Muscle layer of duodenum (tissue), 2 donors: Measurements from ENCODE around the gene TIAM1.
A peak's percentile ranks its signal among the peaks of the same experiment; 100 is the strongest.

Experiments
- H3K27ac ChIP-seq: one replicate; pipeline ENCODE4 v1.7.0; 2013; ENCODE audit warnings: mild to moderate bottlenecking, low read length
- H3K27me3 ChIP-seq: one replicate; pipeline ENCODE4 v1.7.0; 2013; ENCODE audit warnings: low read depth, mild to moderate bottlenecking, control low read depth, low read length
- H3K36me3 ChIP-seq, 2 donors: one replicate each; pipeline ENCODE4 v1.7.0; 2013; ENCODE audit warnings: low read length in 2 of 2, control low read depth in 1 of 2, mild to moderate bottlenecking in 1 of 2; ENCODE audit not compliant: insufficient read depth in 2 of 2, control insufficient read depth in 1 of 2
- H3K4me1 ChIP-seq, 2 donors: one replicate each; pipeline ENCODE4 v1.7.0; 2013; ENCODE audit warnings: low read length in 2 of 2, mild to moderate bottlenecking in 2 of 2, control low read depth in 1 of 2, moderate library complexity in 1 of 2; ENCODE audit not compliant: insufficient read depth in 2 of 2, control insufficient read depth in 1 of 2
- H3K4me3 ChIP-seq, 2 donors: one replicate each; pipeline ENCODE4 v1.7.0; 2013; ENCODE audit warnings: low read length in 2 of 2, low read depth in 1 of 2, mild to moderate bottlenecking in 1 of 2
- H3K9me3 ChIP-seq, 2 donors: one replicate each; pipeline ENCODE4 v1.7.0; 2013; ENCODE audit warnings: low read length in 2 of 2, control low read depth in 1 of 2, mild to moderate bottlenecking in 1 of 2; ENCODE audit not compliant: control insufficient read depth in 1 of 2
- donor health status: healthy.

TIAM1 gene

GRCh38 chr21:31352836-31353235 lies 8.8 kb upstream of the TIAM1 start:
- H3K4me3 ChIP-seq = no peak overlapping the region
- no peaks in the 10 kb centered on the region for H3K4me1 ChIP-seq
- H3K36me3 ChIP-seq = no peaks in the 10 kb centered on the region
- no peak overlapping the region for H3K27ac ChIP-seq
- H3K9me3 ChIP-seq = no peaks in the 10 kb centered on the region
- no peaks in the 10 kb centered on the region for H3K27me3 ChIP-seq

GRCh38 chr21:31351960-31352359 lies 7.9 kb upstream of the TIAM1 start:
- H3K27ac ChIP-seq = no peak overlapping the region
- H3K4me1 ChIP-seq = no peaks in the 10 kb centered on the region
- H3K9me3 ChIP-seq = no peaks in the 10 kb centered on the region
- no peak overlapping the region for H3K4me3 ChIP-seq
- no peaks in the 10 kb centered on the region for H3K36me3 ChIP-seq
- no peaks in the 10 kb centered on the region for H3K27me3 ChIP-seq

- no peaks in the 10 kb centered on the region for H3K4me1 ChIP-seq
- no peaks in the 10 kb centered on the region for H3K36me3 ChIP-seq
- H3K27ac ChIP-seq = no peak overlapping the region
- H3K27me3 ChIP-seq = no peaks in the 10 kb centered on the region
- no peak overlapping the region for H3K4me3 ChIP-seq
- no peaks in the 10 kb centered on the region for H3K9me3 ChIP-seq
Measured at GRCh38 chr21:31351438-31351837, 7.4 kb upstream of the TIAM1 start.

GRCh38 chr21:31349208-31349607 lies 5.1 kb upstream of the TIAM1 start:
- no peak overlapping the region for H3K27ac ChIP-seq
- H3K4me1 ChIP-seq = no peaks in the 10 kb centered on the region
- H3K36me3 ChIP-seq = no peaks in the 10 kb centered on the region
- no peak overlapping the region for H3K4me3 ChIP-seq
- no peaks in the 10 kb centered on the region for H3K9me3 ChIP-seq
- no peaks in the 10 kb centered on the region for H3K27me3 ChIP-seq

- no peak overlapping the region for H3K27ac ChIP-seq
- H3K9me3 ChIP-seq = no peaks in the 10 kb centered on the region
- H3K27me3 ChIP-seq = no peaks in the 10 kb centered on the region
- no peak overlapping the region for H3K4me3 ChIP-seq
- no peaks in the 10 kb centered on the region for H3K36me3 ChIP-seq
- H3K4me1 ChIP-seq = peaks cover 0 to 5% of the 10 kb centered on the region in 2 donors
Measured at GRCh38 chr21:31348188-31348587, 4.1 kb upstream of the TIAM1 start.

- Histone ChIP-seq H3K4me3 (no peak overlapping the region), H3K27ac (no peak overlapping the region)
Measured at GRCh38 chr21:31347435-31348032, 3.5 kb upstream of the TIAM1 start.

GRCh38 chr21:31346256-31346821 lies 2.3 kb upstream of the TIAM1 start:
- H3K4me3 ChIP-seq = no peak overlapping the region
- H3K4me1 ChIP-seq = peaks cover 0 to 5% of the 10 kb centered on the region in 2 donors
- no peaks in the 10 kb centered on the region for H3K9me3 ChIP-seq
- no peaks in the 10 kb centered on the region for H3K27me3 ChIP-seq
- H3K27ac ChIP-seq = no peak overlapping the region
- no peaks in the 10 kb centered on the region for H3K36me3 ChIP-seq

More at GRCh38 chr21:31347435-31348032, 3.5 kb upstream of the TIAM1 start:
- Histone ChIP-seq H3K36me3 (no peaks in the 10 kb centered on the region), H3K9me3 (no peaks in the 10 kb centered on the region), H3K27me3 (no peaks in the 10 kb centered on the region), H3K4me1 (peaks cover 0 to 5% of the 10 kb centered on the region in 2 donors)

GRCh38 chr21:31345136-31345535 lies 1.1 kb upstream of the TIAM1 start:
- H3K27me3 ChIP-seq = no peaks in the 10 kb centered on the region
- H3K4me1 ChIP-seq = peaks cover 0 to 5% of the 10 kb centered on the region in 2 donors
- no peaks in the 10 kb centered on the region for H3K36me3 ChIP-seq

GRCh38 chr21:31343030-31343510 lies 991 bp downstream of the TIAM1 start:
- Histone ChIP-seq H3K4me1 (peaks cover 0 to 5% of the 10 kb centered on the region in 2 donors), H3K27me3 (no peaks in the 10 kb centered on the region), H3K36me3 (no peaks in the 10 kb centered on the region), H3K27ac (no peak overlapping the region), H3K9me3 (no peaks in the 10 kb centered on the region), H3K4me3 (peak overlapping the region; percentile 46 to 48)

More at GRCh38 chr21:31345136-31345535, 1.1 kb upstream of the TIAM1 start:
- Histone ChIP-seq H3K9me3 (no peaks in the 10 kb centered on the region), H3K27ac (no peak overlapping the region), H3K4me3 (no peak overlapping the region)

GRCh38 chr21:31342348-31342747 lies 1.7 kb downstream of the TIAM1 start:
- H3K4me3 ChIP-seq = no peak overlapping the region
- peaks cover 0 to 5% of the 10 kb centered on the region in 2 donors for H3K4me1 ChIP-seq
- H3K27me3 ChIP-seq = no peaks in the 10 kb centered on the region
- no peaks in the 10 kb centered on the region for H3K36me3 ChIP-seq
- no peaks in the 10 kb centered on the region for H3K9me3 ChIP-seq
- H3K27ac ChIP-seq = no peak overlapping the region

- Histone ChIP-seq H3K36me3 (no peaks in the 10 kb centered on the region), H3K4me1 (peaks cover 0 to 5% of the 10 kb centered on the region in 2 donors), H3K4me3 (no peak overlapping the region), H3K9me3 (no peaks in the 10 kb centered on the region), H3K27me3 (no peaks in the 10 kb centered on the region), H3K27ac (no peak overlapping the region)
Measured at GRCh38 chr21:31340942-31341487, 3.0 kb downstream of the TIAM1 start.
